ENCODE results near the gene STK35.

The STK35 gene

DNA sequence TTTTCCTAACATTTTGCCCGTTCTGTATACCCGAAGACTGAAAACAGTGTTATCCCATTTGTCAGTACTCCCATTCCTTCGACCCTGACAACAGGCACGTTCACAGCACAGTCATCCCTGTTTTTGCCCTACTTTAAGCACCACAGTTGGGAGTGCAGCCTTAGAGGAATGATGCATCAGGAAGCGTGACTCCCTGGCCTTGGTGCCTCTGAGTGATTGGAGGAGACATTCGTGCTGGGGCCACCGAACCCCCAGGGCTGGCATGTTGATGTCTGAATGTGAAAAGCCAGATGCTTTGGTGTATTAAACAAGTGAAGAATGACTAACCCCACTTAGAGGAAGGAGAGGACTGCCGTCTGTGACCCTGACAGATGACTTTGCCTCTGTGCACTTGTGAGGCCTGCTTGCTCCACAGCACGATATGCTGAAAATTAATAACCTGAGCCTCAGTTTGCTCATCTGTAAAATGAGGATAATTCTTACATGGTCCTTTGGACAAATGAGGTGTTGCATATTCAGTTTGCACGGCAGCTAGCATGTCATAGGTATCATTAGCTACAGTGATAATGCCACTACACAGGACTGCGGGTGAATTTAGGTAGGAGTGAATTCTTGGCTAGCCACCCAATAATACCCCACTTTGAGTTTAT is 36.0 kb downstream of the STK35 start:
- DNase-seq, result no peak

DNA sequence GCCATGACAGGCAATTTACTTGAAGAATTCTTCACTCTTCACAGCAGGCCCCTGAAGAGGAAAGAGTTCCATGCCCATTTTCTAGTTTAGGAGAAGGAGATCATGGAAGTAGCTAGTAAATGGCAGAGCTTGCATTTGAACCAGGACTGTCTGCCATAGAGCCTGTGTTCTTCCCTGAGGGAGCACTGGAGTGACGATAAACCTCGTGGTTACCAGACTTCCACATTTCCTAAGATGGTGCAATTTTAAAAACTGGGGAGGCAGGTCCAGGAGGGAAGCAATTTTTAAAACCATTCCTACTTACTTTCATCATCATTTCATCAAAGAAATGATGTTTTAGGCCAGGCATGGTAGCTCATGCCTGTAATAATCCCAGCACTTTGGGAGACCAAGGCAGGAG is 36.8 kb downstream of the STK35 start:
- no peak for DNase-seq

DNA sequence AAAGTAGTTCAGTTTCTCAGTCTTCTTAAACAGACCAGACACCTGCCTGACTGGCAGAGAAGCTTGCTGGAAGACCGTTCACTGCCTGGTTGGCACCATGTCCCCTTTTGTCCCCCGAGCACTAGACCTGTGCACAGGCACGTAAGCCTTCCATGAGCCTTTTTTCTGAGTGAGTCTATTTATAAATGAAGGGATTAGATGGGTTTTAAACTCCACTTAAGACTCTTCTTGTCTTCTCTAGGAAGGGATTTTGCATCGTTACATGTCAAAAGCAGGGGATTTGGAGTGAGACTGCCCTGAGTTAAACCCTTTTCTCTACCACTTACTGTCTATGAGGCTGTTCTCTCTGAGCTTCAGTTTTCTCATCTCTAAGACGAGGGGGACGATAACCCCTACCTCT is 37.6 kb downstream of the STK35 start:
- no peak for DNase-seq

DNA sequence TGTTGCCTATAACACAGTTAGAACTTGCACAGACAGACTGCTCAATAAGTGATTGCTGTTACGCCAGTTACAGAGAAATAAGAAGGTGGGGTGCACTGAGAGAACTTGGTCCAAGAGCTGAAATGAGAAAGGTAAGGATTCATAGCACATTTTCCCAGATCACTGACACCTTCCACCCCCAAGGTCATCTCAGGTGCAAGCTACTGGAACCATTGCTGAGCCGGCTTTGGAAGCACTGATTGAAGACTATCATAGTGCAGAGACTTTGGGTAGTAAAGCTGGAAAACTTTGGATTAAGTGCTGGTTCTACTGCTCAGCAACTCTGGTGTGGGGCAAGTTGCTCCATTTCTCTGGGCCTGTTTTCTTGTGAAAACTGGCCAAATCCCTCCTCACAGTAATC is 38.1 kb downstream of the STK35 start:
- no peak for DNase-seq

DNA sequence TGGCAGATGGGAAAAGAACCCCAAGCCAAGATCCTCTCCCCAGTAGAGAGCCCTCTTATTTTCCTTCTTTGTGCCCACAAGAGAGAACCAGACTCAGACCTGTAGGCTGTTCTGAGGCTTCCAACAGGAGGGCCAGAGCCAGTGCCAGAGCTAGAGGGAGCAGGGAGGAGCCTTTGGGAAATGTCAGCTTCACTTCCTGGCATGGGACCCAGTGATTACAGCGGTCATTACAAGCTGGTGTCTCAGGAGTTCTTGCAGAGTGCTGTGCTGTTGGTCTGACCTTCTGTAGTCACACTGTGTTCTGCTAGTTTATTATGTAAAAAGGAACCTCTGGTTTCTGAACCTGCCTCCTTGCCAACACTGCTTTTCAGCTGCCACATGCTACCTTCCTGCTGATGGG is 38.9 kb downstream of the STK35 start:
- peak; percentile 37 for DNase-seq

DNA sequence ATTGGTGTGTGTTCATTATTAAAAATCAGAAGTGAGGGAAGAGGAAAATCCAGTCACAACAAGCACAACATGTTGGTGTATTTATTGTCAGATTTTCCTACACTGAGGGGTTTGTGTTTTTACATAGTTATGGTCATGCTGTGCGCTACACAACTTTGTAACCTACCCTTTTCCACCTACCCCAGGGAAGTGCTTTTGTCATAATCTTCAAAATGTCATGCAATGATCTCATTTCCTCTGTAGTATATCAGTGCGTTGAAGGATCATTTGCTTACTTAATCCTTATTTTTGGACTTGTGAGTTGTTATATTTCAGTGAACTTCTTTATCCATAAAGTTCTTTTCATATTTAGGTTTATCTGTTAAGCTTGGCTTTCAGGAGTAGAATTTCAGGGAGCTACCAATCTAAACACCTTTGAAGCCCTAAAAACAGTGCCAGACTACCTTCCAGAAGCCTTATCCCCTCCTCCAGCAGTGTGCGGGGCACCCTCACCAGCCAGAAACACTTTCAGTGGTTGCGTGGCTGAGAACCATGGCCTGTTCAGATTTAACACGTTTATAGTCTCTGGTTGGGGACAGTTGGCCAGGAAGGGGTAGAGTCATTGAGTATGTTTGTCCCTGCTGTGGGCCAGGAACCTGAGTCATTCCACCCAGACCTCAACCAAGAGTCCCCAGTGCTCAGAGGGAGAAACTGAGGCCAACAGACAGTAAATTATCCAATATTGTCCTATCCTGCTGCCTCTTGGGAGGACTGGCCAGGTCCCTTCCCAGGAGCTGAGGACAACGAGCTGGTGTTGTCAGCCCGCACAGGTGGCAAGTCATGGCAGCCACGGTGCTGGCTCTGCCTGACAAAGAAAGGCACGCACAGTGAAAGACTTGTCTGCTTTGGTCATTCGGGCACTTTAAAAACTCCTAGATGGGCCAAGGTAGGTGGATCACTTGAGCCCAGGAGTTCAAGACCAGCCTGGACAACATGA is 40.3 kb downstream of the STK35 start:
- no peak for DNase-seq

DNA sequence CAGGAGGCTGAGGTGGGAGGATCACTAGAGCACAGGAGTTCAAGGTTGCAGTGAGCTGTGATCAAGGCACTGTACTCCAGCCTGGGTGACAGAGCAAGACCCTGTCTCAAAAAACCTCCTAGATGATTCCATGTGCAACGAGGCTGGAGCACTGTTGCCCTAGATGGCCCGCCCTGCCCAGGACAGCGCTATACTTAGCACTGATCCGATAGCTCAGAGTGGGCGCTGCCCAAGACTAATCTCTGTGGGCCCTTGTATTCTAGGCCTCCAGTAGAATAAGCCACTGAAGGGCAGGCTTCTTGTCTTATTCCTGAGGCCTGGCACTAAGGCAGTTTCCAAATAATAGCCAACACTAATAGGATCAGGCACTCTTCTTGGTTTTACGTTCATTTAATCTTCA is 41.0 kb downstream of the STK35 start:
- no peak for DNase-seq

DNA sequence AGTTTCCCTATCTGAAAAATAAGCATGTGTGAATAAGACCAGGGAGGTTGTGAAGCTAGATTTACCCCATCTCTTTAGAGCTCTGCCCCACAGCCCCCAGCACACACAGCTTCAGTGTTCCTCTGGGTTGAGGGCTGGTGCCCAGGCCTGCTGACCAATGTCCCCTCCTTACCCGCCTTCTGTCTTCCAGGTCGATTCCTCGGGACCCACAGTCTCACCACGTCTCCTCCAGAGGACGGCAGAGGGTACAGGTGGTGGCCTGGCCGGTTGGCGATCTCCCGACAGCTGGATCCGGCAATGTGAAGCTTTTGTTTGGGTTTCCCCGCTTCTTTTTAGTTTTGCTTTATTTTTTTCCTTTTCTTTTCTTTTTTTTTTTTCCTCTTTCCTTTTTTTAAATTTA is 42.0 kb downstream of the STK35 start:
- DNase-seq, result no peak

DNA sequence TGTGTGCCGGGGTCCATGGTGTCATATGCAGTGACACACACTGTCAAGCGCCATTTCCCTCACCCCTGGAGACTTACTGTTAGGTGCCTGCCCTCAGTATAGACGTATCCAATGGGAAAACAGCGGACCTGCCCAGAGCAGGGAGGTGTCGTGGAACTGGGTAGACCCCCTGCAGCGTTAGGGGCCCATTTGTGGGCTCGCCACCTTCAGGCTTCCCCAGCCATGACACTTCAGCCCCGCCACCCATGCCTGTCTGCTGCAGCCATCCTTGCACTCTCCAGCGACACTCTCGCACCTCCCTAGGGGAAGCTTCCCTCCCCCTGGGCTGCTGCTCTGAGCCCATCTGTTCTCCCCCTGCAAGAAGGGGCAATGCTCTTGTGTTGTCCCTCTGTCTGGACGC is 43.2 kb downstream of the STK35 start:
- DNase-seq, result no peak

DNA sequence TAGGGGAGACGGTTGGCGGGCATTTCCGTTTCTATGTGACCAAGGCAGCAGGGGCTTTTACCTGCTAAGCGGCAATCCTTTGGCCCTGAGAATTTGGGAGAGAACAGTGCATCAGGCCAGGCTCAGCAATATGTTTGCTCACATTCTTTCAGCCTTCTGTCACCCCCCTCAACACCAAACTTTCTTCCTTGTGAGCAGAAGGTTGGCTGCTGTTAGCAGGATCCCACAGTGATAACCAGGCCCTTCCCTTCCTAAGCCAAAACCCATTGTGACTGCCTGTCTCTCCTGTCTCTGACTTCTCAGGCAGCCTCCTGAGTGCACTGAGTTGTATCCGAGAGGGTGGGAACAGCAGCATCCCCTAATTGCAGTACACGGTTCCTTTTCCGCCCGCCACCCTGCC is 43.7 kb downstream of the STK35 start:
- no peak for DNase-seq

DNA sequence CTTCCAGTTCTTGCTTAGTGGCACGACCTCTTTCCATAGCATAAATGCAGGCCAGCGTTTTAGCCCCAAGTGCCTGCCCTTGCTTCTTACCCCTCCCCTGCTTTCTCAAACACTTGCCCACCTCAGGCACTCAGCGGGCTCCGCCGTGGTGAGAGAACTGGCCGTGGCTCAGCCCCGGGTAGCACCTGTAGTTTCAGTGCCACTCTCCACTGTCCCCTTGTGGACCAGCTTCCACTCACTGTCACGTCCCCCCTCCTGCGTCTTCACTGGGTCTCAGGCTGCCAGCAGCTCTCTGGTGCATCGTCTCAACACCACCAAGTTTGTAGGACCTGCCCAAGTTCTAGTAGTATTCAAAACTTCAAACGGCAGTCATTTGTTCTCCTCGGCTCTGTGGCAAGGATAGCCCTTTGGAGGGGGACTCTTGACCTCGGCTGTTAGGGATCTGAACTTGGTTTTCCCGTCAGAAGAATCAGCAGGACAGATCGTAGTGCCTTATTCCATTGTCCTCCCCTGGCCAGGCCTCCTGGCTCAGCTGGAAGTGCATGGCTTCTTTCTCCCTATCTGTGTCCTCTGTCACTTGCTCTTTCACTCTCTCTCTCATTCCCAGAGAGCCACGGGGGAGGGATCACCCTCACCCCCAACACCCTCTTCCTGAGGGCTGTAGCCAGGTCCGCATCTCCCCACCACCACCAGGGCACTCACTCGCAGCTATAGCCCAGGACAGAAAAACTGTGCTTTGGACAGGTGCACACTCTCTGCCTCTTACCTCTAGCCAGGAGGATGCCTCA is 44.6 kb downstream of the STK35 start:
- no peak for DNase-seq

DNA sequence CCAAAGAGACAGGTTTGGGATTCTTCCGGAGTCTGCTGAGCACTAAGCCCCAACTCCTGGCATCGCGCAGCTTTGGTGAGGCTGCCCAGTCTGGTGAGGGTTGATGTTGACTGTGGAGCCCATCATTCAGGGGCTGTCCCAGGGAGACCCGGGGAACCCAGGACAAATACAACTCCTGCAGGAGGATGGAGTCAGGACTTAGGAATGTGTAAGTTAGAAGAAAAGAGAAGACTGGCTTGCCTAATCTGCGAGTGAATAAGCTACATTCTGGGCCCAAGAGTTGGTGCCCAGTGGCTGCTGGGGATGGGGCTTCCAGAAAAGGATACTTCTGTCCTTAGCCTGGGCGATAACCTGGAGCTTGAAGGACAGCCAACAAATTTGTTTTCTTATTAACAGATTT is 47.9 kb downstream of the STK35 start:
- no peak for DNase-seq

DNA sequence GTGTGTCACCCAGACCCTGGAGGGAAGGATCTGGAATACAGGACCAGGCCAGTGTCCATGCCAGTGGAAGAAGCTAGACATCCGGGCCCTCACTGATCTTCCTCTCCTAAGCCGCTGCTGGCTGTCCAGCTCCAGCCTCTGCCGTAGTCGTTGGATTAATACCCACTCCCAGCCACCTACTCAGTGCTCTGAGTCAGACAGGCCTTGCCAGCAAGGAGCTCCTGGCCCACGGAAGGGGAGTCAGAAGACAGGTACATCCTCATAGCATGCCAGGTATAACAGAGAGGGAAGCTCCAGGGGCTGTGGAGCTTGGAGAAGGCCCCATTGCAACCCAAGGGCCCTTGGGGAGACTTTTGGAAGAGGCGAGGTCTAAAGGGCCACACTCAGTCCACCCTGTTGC is 49.0 kb downstream of the STK35 start:
- no peak for DNase-seq

DNA sequence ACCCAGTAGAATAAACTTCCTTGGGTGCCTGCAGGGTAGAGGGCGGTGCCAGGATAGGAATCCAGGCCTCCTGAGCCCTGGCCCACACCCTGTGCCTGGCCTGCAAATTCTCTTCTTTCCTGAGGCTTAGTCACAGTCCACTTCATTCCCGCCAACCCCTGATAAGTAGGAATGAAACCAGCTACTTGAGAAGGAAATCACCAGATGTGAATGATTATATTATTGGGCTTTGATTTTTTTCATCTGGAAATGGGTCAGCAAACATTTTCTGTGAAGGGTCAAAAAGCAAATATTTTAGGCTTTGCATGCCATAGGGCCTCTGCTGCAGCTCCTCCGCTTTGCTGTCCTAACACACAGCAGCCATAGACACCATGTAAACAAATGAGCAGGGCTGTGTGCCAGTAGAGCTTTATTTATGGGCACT is 50.2 kb downstream of the STK35 start:
- no peak for DNase-seq

DNA sequence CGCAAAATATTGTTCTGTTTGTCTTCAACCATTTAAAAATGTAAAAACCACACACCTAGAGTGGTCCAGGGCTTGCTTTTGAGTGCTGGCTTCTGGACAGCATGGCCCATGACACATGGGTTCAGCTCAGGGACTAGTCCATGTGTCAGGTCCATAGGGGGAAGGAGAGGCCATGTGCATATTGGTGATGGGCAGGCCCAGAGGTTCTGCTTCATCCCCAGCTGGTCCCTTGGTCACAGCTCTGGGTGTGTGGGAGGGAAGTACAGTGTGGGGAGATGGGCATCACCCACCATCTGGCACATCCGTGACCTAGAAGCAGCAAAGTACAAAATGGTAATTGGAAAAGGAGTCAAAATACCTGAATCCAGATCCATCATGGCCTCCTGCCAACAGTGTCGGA is 50.7 kb downstream of the STK35 start:
- no peak for DNase-seq

DNA sequence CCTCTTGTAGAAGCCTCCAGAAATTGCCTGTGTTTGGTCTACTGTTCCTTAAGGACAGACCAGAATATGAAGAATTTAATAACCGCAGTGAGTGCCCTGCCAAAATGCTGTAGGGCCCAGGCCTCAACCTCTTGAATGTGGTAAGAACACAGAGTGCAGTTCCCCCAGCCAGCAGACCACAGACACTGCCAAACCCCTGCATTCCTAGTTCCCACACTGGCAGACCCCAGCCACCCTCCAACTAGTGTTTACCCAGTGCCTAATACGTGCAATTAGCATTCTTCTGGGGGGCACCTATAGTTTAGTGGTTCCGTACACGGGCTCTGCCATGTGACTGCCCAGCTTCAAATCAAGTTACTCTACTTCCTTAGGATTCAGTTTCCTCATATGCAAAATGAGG is 51.7 kb downstream of the STK35 start:
- peak; percentile 55 for DNase-seq

DNA sequence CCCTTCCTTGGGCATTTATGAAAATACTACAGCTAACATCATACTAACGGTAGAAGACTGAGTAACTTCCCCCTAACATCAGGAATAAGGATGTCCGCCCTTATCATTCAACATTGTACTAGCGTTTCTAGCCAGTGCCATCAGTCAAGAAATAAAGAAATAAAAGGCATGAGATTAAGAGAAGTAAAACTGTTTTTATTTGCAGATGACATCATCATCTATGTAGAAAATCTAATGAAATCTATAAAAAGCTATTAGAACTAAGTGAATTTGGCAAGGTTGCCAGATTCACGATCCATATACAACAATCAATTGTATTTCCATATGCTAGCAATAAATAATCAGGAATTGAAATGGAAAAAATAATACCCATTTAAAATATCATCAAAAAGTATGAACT is 54.6 kb downstream of the STK35 start:
- DNase-seq, result no peak

DNA sequence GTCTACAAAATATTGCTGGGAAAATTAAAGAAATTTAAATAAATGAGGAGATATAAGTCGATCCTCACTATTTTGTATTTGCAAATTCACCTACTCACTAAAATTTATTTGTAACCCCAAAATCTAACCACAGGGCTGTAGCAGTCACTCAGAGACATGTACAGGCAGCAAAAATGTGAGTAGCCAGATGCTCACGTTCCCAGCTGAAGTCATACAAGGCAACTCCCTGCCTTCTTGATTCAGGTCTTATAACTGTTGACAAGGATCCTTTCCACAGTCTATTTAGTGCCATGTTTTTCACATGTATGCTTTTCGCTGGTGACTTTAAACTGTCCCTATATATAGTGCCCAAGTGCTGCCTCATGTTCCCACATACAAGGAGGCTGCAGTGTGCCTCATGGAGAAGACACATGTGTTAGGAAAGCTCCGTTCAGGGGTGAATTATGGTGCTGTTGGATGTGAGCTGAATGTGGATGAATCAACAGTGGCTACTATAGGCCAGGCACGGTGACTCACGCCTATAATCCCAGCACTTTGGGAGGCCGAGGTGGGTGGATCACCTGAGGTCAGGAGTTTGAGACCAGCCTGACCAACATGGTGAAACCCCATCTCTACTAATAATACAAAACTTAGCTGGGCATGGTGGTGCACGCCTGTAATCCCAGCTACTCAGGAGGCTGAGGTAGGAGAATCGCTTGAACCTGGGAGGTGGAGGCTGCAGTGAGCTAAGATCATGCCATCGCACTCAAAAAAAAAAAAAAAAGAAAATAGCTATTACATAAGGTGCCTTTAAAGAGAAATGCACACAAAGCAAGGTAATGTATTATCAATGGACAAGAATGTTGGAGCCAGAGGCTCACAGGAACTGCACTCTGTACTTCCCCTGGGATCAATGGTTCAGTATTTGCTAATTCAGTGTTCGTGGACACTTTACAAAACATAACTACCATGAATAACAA is 55.3 kb downstream of the STK35 start:
- no peak for DNase-seq

DNA sequence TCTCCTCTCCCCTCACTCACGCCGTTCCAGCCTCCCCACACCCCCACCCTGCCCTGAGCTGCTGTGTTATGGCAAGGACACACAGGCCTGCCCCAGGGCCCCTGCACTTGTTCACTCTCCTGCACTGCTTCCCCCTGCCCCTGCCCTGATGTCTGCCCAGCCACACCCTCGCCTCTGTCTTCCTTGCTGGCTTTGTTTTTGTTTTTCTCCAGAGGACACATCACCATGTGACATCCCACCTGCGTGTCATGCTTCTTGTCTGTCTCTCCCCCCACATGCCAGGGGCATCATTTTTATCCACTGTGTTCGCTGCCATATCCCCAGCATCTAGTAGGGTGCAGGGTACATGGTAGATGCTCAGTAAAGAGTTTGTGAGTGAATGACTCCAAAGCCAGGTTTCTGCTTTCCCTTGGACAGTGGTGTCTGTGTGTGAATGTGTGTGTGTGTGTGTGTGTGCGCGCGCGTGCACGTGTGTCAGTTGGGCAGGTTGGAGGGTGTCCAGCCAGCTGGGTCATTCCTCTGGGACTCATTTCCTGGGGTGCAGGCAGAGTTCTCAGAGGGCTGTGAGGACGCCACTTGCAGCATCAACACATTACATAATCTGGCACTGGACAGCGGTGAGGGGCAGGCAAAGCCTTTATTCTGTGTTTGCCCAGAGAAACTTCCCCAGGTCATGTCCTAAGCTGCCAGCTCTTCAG is 60.6 kb downstream of the STK35 start:
- DNase-seq, result no peak

DNA sequence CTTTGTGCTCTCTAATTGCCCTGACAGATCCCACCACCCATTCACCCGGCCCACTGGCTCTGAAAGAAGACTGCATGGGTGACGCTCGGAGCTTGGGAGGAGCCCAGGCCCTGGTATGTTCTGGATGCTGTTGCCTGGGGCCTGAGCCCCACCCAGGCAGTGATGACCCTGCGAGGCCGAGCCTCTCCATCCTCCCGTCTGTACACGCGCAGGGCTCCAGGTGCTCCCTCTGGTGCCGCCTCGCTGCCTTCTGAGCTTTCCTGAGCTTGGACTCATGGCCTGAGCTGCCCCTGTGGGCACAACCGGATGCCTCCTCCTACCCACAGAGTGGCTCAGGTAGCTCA is 61.2 kb downstream of the STK35 start:
- DNase-seq, result no peak

DNA sequence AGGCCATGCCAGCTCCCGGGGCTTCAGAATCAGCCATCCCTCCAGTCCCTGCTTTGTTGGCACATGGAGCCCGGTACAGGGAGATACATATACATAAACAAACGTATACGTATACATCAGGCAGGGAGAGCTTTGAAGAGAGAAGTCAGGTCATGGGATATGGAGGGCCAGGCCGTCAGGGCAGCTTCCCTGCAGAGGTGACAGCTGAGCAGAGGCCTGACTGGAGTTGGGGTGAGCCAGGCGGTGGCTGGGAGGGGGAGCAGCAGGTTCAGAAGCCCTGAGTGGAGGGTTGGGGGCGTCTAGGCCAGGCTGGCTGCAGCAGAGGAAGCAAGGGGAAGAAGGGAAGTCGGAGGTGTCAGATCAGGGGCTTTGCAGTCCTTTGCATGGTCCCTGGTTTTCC is 61.7 kb downstream of the STK35 start:
- no peak for DNase-seq

DNA sequence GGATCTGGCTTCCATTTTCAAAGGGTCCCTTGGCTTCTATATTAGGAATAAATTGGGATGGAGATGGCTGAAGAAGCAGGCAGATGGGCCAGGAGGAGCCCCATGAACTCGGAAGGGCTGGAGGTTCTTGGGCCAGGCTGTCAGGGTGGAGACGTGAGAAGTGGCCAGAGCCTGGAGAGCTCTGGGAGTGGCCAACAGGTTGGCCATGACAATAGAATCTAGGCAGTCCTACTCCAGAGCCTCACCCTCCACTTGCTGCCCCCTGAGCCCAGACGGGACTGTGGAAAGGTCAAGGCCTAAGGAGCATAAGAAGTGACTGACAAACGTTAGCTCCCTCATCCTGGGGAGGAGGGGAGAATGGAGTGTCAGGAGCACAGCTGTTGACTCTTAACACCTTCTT is 62.1 kb downstream of the STK35 start:
- no peak for DNase-seq
